PC-3 (cell line): Measurements from ENCODE around the gene TSHZ2. TPM values are rescaled to one million over a fixed set of nuclear protein-coding genes. Genes with fewer than 3 reads are reported as not detected.

Experiments
- ATAC-seq: fragments of 200-7000 bp; cut with Tn5 transposase; 2 replicates; pipeline ENCODE4 v1.9.1; 2020; ENCODE audit warnings: mild to moderate bottlenecking, moderate library complexity
- BruUV-seq: library from RNA; stranded (reverse); fragments of 400-500 nt; replicated peaks from 2 replicates; lab custom pipeline; 2021; lab: Mats Ljungman, UMichigan
- CTCF ChIA-PET: fragments of 300-600 bp; sonication (Branson Sonifier 250); formaldehyde crosslinking; loops from one replicate; lab custom pipeline; 2022; ENCODE audit warnings: antibody characterized with exemption; lab: Charles Lee
- POLR2A ChIA-PET: fragments of 300-600 bp; sonication (Branson Sonifier 250); formaldehyde crosslinking; loops from one replicate; lab custom pipeline; 2022; ENCODE audit warnings: antibody characterized with exemption; ENCODE audit not compliant: unreplicated experiment; lab: Charles Lee
- DNase-seq: peaks from one replicate; pipeline ENCODE4 v3.0.0-alpha.2; 2015
- H2AFZ ChIP-seq: fragments of 300-600 bp; sonication (generic); 2 replicates; pipeline ENCODE4 v1.6.0; 2016; ENCODE audit warnings: antibody characterized with exemption, low read length
- H3F3A ChIP-seq: fragments of 300-600 bp; sonication (generic); one replicate; pipeline ENCODE4 v1.6.0; 2017; ENCODE audit warnings: antibody characterized with exemption, low read length, control low read depth, mild to moderate bottlenecking; ENCODE audit not compliant: unreplicated experiment
- H3K27ac ChIP-seq: fragments of 300-600 bp; sonication (generic); 2 replicates; pipeline ENCODE4 v1.5.1; 2016; ENCODE audit warnings: mild to moderate bottlenecking, low read length
- H3K27me3 ChIP-seq: fragments of 300-600 bp; sonication (generic); 2 replicates; pipeline ENCODE4 v1.6.1; 2016; ENCODE audit warnings: low read length, mixed read lengths
- H3K36me3 ChIP-seq: fragments of 300-600 bp; sonication (generic); 2 replicates; pipeline ENCODE4 v1.6.1; 2016; ENCODE audit warnings: low read depth, mixed run types, low read length, mixed read lengths
- H3K4me1 ChIP-seq: fragments of 300-600 bp; sonication (generic); 2 replicates; pipeline ENCODE4 v1.5.1; 2016; ENCODE audit warnings: low read length; ENCODE audit not compliant: insufficient read depth
- H3K4me2 ChIP-seq: fragments of 300-600 bp; sonication (generic); 2 replicates; pipeline ENCODE4 v1.6.0; 2016; ENCODE audit warnings: low read length
- H3K4me3 ChIP-seq: fragments of 300-600 bp; sonication (generic); 2 replicates; pipeline ENCODE4 v1.5.1; 2016; ENCODE audit warnings: mild to moderate bottlenecking, low read length, mixed read lengths
- H3K79me2 ChIP-seq: fragments of 300-600 bp; sonication (generic); 2 replicates; pipeline ENCODE4 v1.6.1; 2017; ENCODE audit warnings: low read length, mixed read lengths
- H3K9ac ChIP-seq: fragments of 300-600 bp; sonication (generic); 2 replicates; pipeline ENCODE4 v1.6.0; 2016; ENCODE audit warnings: mild to moderate bottlenecking, low read length
- H3K9me2 ChIP-seq: fragments of 300-600 bp; sonication (generic); replicated peaks from 2 replicates; pipeline ENCODE4 v1.6.1; 2016; ENCODE audit warnings: mixed run types, low read length, mixed read lengths
- H3K9me3 ChIP-seq: fragments of 300-600 bp; sonication (generic); 2 replicates; pipeline ENCODE4 v1.6.1; 2016; ENCODE audit warnings: low read length, mixed read lengths
- H4K20me1 ChIP-seq: fragments of 300-600 bp; sonication (generic); 2 replicates; pipeline ENCODE4 v1.6.1; 2016; ENCODE audit warnings: low read length, mixed read lengths
- CTCF ChIP-seq: fragments of 300-600 bp; sonication (generic); conservative IDR thresholded peaks from 2 replicates; pipeline ENCODE4 v1.5.1; 2017; ENCODE audit warnings: antibody characterized with exemption, low read depth, mild to moderate bottlenecking, low read length
- EZH2 ChIP-seq: fragments of 300-600 bp; sonication (generic); IDR thresholded peaks from one replicate; pipeline ENCODE4 v1.6.1; 2017; ENCODE audit warnings: antibody characterized with exemption, mild to moderate bottlenecking, low read length; ENCODE audit not compliant: unreplicated experiment
- EZH2phosphoT487 ChIP-seq: fragments of 300-600 bp; sonication (generic); IDR thresholded peaks from 2 replicates; pipeline ENCODE4 v1.6.1; 2018; ENCODE audit warnings: mild to moderate bottlenecking, antibody characterized with exemption, low read length, borderline replicate concordance
- intact Hi-C: fragments of 100-400 bp; cut with micrococcal nuclease; formaldehyde crosslinking; loops from 2 replicates; pipeline ENCODE4 v1.9.0; 2023
- total RNA-seq: library from RNA; depleted of rRNA; stranded (reverse); fragments of >200 nt; gene quantifications from 2 replicates; pipeline ENCODE4 v1.2.3, GENCODE V29; 2014

Gene TSHZ2
- total RNA-seq, 1 experiment from 2014 or later, result not detected

- intact Hi-C loops, result no loop called here
- H3F3A ChIP-seq, result no peaks in the 10 kb centered on the region
- POLR2A ChIA-PET, result no interaction called here
- CTCF ChIA-PET, result no interaction called here
- no peak overlapping the region for H3K9ac ChIP-seq
- no peak overlapping the region for H3K4me3 ChIP-seq
- H3K79me2 ChIP-seq, result no peaks in the 10 kb centered on the region
- H3K9me3 ChIP-seq, result peaks cover 11% of the 10 kb centered on the region
- no peak for ATAC-seq
- H3K4me2 ChIP-seq, result no peak overlapping the region
- no peaks in the 10 kb centered on the region for H4K20me1 ChIP-seq
- H2AFZ ChIP-seq, result no peak overlapping the region
- H3K27me3 ChIP-seq, result no peaks in the 10 kb centered on the region
- BruUV-seq, result no TSS peak
- H3K9me2 ChIP-seq, result no peaks in the 10 kb centered on the region
- TF ChIP-seq CTCF, result no peak
- no peak for TF ChIP-seq EZH2phosphoT487
- TF ChIP-seq EZH2, result no peak
- DNase-seq, result no peak
- no peaks in the 10 kb centered on the region for H3K4me1 ChIP-seq
- H3K36me3 ChIP-seq, result no peaks in the 10 kb centered on the region
- no peak overlapping the region for H3K27ac ChIP-seq
Measured at GRCh38 chr20:52953020-52953419, 19.1 kb upstream of the TSHZ2 start.

DNA sequence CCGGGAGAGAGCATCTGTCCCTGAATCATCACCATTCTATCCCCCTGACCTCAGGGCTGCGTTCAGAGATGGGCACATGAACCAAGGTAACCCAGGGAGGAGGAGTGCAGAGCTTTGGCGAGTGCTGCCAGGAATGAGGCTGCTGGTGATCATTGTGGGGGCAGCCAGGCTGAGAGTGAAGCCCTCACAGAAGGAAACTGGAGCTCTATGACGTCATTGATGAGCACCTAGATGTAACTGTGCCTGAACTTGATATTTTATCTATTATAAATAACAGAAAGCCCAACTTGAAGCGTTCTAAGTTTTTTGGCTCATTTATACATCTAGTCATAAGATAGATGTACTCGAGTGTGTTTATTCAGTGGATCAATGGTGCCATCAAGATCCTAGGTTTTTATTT lies 17.3 kb upstream of the TSHZ2 start:
- Histone ChIP-seq H3K27ac (no peak overlapping the region), H3K79me2 (no peaks in the 10 kb centered on the region), H3K4me3 (no peak overlapping the region), H4K20me1 (no peaks in the 10 kb centered on the region), H3K9me2 (no peaks in the 10 kb centered on the region), H3K4me2 (no peak overlapping the region), H3K27me3 (no peaks in the 10 kb centered on the region), H3K9me3 (peaks cover 3% of the 10 kb centered on the region; the same call in 1 of the 2 replicates), H3K4me1 (no peaks in the 10 kb centered on the region), H3K36me3 (no peaks in the 10 kb centered on the region), H3F3A (no peaks in the 10 kb centered on the region), H2AFZ (no peak overlapping the region), H3K9ac (no peak overlapping the region)
- TF ChIP-seq EZH2 (no peak), CTCF (no peak), EZH2phosphoT487 (no peak)
- intact Hi-C loops, result no loop called here
- ChIA-PET CTCF (no interaction called here), POLR2A (no interaction called here)
- DNase-seq (no peak), ATAC-seq (no peak)
- BruUV-seq, result no TSS peak

DNA sequence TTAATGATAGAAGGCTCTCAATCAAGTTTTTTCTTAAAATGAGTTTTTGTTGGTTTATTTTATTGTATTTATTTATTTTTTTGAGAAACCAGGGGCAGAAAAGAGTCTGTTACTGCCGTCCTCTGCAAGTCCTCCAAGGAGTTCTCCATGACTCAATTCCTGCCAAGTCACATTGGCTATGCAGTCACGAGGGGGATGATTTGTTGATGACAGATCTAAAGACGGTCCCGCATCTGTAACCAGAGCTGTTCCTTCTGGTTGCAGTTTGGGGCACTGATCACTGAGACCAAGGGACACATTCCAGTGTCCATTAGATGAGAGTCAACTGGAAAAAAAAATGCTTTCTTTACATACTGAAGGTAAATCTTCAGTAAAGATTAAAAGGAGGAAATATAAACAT lies 13.9 kb upstream of the TSHZ2 start:
- intact Hi-C loops, result no loop called here
- ATAC-seq, result no peak
- H3K4me2 ChIP-seq, result no peak overlapping the region
- no peaks in the 10 kb centered on the region for H4K20me1 ChIP-seq
- H3K36me3 ChIP-seq, result no peaks in the 10 kb centered on the region
- H3K79me2 ChIP-seq, result no peaks in the 10 kb centered on the region
- no peak for DNase-seq
- no peak overlapping the region for H3K27ac ChIP-seq
- H3K4me1 ChIP-seq, result no peaks in the 10 kb centered on the region
- no peaks in the 10 kb centered on the region for H3F3A ChIP-seq
- TF ChIP-seq EZH2 (no peak), CTCF (no peak), EZH2phosphoT487 (no peak)
- no TSS peak for BruUV-seq
- no peak overlapping the region for H3K9ac ChIP-seq
- no peaks in the 10 kb centered on the region; the same call in 1 of the 2 replicates for H3K9me3 ChIP-seq
- no peak overlapping the region for H2AFZ ChIP-seq
- H3K9me2 ChIP-seq, result no peaks in the 10 kb centered on the region
- ChIA-PET POLR2A (no interaction called here), CTCF (no interaction called here)
- H3K27me3 ChIP-seq, result peaks cover 13% of the 10 kb centered on the region
- H3K4me3 ChIP-seq, result no peak overlapping the region
